ENCODE measurements around the gene ABCB6. TPM values are rescaled to one million over a fixed set of nuclear protein-coding genes. Genes with fewer than 3 reads are reported as not detected.

Gene ABCB6
- total RNA-seq, 1 donor from 2014 or later: 18.2 TPM

DNA sequence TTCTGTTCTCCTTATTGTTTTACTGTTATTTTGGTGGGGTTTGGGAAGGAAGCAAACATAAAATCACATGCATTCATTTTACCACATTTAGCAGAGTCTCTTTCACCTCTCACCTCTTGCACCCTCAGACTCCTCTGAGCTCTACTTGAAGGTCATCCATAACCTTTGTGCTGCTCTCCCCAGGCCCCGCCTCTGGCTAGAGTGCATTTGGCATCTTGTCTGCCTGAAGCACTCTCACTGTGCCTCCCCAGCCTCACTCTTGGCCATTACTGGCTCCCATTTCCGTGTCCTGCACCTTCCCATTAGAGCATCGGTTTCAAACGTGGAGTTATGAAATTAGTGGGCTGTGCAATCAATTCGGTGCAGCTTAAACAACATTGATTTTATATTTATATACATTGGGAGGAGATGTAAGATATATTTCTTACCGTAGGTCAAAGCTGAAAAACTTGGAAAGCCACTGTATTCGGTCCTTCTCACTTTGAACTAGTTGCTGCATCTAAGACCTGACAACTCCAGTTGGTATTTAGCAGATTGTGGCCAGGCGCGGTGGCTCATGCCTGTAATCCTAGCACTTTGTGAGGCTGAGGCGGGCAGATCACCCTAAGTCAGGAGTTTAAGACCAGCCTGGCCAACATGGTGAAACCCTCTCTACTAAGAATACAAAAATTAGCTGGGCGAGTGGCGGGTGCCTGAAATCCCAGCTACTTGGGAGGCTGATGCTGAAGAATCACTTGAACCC, 19.1 kb downstream of the ABCB6 start:
- no peak for ATAC-seq
- H3K4me3 ChIP-seq: no peak overlapping the region
- TF ChIP-seq, protein P1, sequence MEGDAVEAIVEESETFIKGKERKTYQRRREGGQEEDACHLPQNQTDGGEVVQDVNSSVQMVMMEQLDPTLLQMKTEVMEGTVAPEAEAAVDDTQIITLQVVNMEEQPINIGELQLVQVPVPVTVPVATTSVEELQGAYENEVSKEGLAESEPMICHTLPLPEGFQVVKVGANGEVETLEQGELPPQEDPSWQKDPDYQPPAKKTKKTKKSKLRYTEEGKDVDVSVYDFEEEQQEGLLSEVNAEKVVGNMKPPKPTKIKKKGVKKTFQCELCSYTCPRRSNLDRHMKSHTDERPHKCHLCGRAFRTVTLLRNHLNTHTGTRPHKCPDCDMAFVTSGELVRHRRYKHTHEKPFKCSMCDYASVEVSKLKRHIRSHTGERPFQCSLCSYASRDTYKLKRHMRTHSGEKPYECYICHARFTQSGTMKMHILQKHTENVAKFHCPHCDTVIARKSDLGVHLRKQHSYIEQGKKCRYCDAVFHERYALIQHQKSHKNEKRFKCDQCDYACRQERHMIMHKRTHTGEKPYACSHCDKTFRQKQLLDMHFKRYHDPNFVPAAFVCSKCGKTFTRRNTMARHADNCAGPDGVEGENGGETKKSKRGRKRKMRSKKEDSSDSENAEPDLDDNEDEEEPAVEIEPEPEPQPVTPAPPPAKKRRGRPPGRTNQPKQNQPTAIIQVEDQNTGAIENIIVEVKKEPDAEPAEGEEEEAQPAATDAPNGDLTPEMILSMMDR (IDR thresholded peaks at IDR 0.05): no peak

DNA sequence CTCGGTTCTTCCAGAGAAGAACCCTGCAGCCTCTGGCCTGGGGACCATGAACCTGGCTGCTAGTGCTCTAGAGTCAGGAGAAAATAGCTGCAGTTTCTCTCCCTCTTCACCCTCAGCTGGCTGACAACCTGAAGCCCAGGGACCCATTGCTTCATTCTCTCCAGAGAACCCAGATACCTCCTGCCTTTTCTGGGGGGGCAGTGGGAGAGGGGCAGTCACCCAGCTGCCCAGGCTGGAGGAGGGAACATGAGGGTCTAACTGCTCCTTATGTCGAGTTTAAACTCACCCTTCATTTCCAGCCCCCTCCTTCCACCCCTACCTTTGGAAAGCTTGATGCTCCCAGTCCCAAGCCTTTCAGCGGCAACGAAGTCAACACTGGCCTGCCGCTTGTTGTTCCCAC, 19.8 kb downstream of the ABCB6 start:
- Histone ChIP-seq H3K27ac (no peak overlapping the region), H3K36me3 (no peaks in the 10 kb centered on the region), H3K4me1 (no peaks in the 10 kb centered on the region), H3K4me3 (no peak overlapping the region), H3K27me3 (no peaks in the 10 kb centered on the region), H3K9me3 (no peaks in the 10 kb centered on the region)
- ATAC-seq (no peak), DNase-seq (no peak)
- TF ChIP-seq, protein P1 (IDR thresholded peaks at IDR 0.05): no peak
- intact Hi-C loops (cut with DNase I): no loop called here

More for the DNA sequence above, 19.1 kb downstream of the ABCB6 start:
- DNase-seq: no peak
- Histone ChIP-seq H3K4me1 (no peaks in the 10 kb centered on the region), H3K27me3 (no peaks in the 10 kb centered on the region), H3K27ac (no peak overlapping the region), H3K9me3 (no peaks in the 10 kb centered on the region), H3K36me3 (no peaks in the 10 kb centered on the region)
- intact Hi-C loops (cut with DNase I): no loop called here

DNA sequence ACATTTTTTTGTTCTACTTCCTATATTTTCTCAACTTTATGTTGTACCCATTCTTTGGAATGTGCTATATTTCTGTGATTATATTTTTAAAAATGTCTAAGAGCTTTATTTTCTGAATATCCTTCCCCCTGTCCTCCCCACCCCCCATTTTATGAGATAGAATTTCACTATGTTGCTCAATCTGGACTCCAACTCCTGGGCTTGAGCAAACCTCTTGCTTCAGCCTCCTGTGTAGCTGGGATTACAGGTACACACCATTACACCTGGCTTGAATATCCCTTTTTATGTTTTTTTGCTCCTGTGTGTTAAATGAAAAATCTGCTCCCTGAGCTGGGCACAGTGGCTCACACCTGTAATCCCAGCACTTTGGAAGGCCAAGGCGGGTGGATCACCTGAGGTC, 21.4 kb downstream of the ABCB6 start:
- no peaks in the 10 kb centered on the region for H3K36me3 ChIP-seq
- intact Hi-C loops (cut with DNase I): no loop called here
- H3K4me3 ChIP-seq: no peak overlapping the region
- H3K27ac ChIP-seq: no peak overlapping the region
- no peak for DNase-seq
- no peaks in the 10 kb centered on the region for H3K27me3 ChIP-seq
- TF ChIP-seq, protein P1 (IDR thresholded peaks at IDR 0.05): no peak
- no peaks in the 10 kb centered on the region for H3K9me3 ChIP-seq
- no peaks in the 10 kb centered on the region for H3K4me1 ChIP-seq
- ATAC-seq: no peak

DNA sequence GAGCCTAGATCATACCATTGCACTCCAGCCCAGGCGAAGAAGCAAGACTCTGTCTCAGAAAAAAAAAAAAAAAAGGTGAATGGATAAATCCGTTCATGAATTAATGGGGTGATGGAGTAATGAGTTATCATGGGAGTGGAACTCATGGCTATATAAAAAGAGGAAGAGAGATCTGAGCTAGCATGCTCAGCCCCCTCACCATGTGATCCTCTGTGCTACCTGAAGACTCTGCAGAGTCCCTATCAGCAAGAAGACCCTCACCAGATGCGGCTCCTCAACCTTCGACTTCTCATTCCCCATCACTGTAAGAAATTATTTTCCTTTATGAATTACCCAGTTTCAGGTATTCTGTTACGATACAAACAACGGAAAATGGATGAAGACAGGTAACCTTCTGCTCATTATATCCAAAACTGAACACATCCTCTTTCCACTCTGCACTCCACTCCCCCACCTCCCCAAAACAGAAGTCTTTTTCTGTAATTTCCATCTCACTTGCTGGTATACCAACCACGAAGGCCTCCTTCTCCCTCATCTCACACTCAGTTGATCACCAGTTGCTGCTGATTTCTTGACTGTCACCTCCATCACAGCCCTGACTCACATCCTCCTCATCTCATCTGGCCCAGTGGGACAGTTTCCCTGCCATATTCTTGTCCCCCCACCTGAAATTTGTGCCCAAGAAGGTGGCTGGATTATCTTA, 31.9 kb downstream of the ABCB6 start:
- intact Hi-C loops (cut with DNase I): no loop called here
- Histone ChIP-seq H3K9me3 (no peaks in the 10 kb centered on the region), H3K27ac (no peak overlapping the region), H3K4me1 (no peaks in the 10 kb centered on the region), H3K36me3 (peaks cover 34% of the 10 kb centered on the region), H3K4me3 (no peak overlapping the region), H3K27me3 (no peaks in the 10 kb centered on the region)
- TF ChIP-seq, protein P1 (IDR thresholded peaks at IDR 0.05): no peak
- no peak for ATAC-seq
- DNase-seq: no peak

DNA sequence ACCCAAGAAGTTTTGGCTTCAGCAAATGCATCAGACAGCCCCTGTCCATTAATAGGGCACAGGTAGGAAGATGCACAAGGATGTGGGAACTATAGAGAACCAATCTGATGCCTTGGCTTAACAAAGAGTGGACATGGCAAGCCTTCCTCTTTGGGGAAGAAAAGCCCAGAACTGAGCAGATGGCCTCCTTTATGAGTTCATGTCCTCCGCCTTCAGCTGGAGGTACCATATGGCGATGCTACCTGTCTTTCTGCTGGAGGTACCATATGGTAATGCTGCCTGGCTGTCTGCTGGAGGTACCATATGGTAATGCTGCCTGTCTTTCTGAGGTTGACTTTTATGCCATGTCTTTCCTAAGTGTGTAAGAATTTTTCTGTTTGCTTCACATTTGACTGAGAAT, 34.6 kb downstream of the ABCB6 start:
- no peak overlapping the region for H3K27ac ChIP-seq
- no peak for DNase-seq
- ATAC-seq: no peak
- TF ChIP-seq, protein P1 (IDR thresholded peaks at IDR 0.05): no peak
- no peak overlapping the region for H3K4me3 ChIP-seq
- H3K27me3 ChIP-seq: no peaks in the 10 kb centered on the region
- intact Hi-C loops (cut with DNase I): no loop called here
- no peaks in the 10 kb centered on the region for H3K9me3 ChIP-seq
- H3K36me3 ChIP-seq: peaks cover 62% of the 10 kb centered on the region
- H3K4me1 ChIP-seq: peaks cover 8% of the 10 kb centered on the region

All from upper lobe of right lung (tissue), 1 donor.